Fibroblast of mammary gland (primary cell): ENCODE measurements around the gene LUZP1.

ENCODE experiments used
- DNase-seq: peaks from one replicate; pipeline ENCODE4 v3.0.0-alpha.2; 2010; ENCODE audit warnings: low read depth
- H3K4me3 ChIP-seq: 2 replicates; pipeline ENCODE4 v1.5.1; 2011; ENCODE audit warnings: low read depth, mild to moderate bottlenecking, low read length, moderate library complexity; ENCODE audit not compliant: control insufficient read depth
- TF ChIP-seq, protein P1 (sequence below): conservative IDR thresholded peaks from 2 replicates; pipeline ENCODE4 v1.5.1; 2011; ENCODE audit warnings: low read depth, low read length, inconsistent platforms; ENCODE audit not compliant: control insufficient read depth, insufficient read depth

The LUZP1 gene

GRCh38 chr1:23111600-23112535, 56.8 kb downstream of the LUZP1 start:
- TF ChIP-seq, protein P1, sequence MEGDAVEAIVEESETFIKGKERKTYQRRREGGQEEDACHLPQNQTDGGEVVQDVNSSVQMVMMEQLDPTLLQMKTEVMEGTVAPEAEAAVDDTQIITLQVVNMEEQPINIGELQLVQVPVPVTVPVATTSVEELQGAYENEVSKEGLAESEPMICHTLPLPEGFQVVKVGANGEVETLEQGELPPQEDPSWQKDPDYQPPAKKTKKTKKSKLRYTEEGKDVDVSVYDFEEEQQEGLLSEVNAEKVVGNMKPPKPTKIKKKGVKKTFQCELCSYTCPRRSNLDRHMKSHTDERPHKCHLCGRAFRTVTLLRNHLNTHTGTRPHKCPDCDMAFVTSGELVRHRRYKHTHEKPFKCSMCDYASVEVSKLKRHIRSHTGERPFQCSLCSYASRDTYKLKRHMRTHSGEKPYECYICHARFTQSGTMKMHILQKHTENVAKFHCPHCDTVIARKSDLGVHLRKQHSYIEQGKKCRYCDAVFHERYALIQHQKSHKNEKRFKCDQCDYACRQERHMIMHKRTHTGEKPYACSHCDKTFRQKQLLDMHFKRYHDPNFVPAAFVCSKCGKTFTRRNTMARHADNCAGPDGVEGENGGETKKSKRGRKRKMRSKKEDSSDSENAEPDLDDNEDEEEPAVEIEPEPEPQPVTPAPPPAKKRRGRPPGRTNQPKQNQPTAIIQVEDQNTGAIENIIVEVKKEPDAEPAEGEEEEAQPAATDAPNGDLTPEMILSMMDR: no peak
- no peak overlapping the region for H3K4me3 ChIP-seq
- DNase-seq: no peak

DNA sequence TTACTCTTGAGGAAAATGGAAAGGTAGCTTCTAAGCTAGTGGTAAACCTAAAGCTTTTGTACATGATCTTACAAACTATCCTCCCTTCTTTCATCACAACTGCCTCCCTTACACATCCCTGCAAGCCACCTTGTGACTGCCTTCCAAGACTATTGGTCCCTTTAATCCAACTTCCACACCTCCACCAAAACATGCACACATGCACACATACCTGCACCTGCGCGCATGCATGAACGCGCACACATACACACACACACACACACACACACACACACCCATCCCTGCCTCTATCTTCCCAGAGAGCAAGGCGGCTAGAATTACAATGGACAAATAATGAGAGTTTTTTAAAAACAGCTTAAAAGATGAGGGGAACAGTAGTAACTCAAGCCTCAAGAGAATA, 58.3 kb downstream of the LUZP1 start:
- DNase-seq: no peak
- TF ChIP-seq, protein P1: no peak

DNA sequence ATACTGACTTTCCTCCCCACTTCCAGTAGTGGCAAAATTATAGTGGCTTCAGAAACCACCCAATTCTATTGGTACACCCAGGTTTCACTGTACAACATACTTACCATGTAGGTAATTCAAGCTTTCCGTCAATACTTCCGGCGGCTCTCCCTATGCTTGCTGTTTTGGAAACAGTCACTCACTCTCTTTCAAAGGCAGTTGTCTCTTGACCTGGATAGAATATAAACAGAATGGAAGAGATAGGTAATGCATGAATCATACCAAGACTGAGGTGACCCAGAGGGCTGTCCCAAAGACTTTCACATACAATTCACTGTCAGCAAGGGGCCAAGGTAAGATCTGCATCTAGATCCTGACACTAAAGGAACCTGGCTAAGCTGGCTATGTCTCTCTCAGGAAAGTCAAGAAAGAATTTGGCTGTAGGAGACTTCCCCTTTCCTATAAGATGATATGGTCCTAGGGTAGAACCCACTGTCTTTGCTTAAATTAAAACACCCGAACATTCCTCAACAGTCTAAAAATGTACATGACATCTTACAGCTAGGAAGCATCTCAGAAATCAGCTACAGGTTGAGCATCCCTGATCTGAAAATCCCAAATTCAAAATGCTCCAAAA, 59.6 kb downstream of the LUZP1 start:
- DNase-seq: no peak
- TF ChIP-seq, protein P1: no peak
- H3K4me3 ChIP-seq: no peak overlapping the region

More for the DNA sequence above, 58.3 kb downstream of the LUZP1 start:
- H3K4me3 ChIP-seq: no peak overlapping the region

GRCh38 chr1:23103001-23103889, 65.4 kb downstream of the LUZP1 start:
- H3K4me3 ChIP-seq: no peak overlapping the region
- DNase-seq: peak; percentile 33

DNA sequence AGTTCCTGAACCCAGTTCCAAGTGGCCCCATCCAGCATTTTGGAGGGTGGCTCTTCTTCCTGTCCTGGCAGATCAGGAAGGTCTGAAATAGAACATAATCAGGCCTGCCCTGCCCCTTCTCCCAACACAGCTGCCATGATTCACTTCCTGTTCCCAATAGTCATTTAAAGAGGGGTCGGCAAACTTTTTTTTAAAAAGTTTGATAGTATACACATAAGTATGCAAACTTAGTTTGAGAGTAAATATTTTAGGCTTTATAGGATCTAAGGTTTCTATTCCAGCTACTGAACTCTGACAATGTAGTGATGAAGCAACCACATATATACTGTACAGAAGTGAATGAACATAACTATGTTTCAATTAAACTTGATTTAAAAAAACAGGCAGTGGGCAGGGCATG, 66.4 kb downstream of the LUZP1 start:
- DNase-seq: peak; percentile 59
- no peak overlapping the region for H3K4me3 ChIP-seq
- TF ChIP-seq, protein P1: no peak

More at GRCh38 chr1:23103001-23103889, 65.4 kb downstream of the LUZP1 start:
- TF ChIP-seq, protein P1: no peak

DNA sequence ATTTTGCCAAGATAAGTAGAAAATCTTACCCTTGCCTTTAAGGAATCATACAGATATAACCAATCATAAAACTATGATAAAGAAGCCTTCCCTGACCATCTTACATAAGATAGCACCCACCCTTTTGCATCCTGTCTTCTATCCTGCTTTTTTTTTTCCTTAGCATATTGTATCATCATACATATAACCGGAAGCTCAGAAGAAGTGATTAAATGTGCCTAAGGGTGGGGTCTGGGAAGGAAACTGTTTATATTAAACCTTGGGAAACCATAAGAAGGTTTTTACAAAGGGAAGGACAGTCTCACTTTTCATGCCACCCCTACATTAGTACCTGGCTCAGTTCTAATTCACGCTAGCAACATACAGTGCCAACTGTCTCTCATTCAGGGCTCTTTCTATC, 66.8 kb downstream of the LUZP1 start:
- TF ChIP-seq, protein P1: no peak
- H3K4me3 ChIP-seq: no peak overlapping the region
- no peak for DNase-seq
